ENCODE data around the gene KCNN1.
"Not testable (repeated sequence)": the region's sequence is repeated elsewhere in the genome, so short reads cannot be mapped to it uniquely, and the experiment has no call there.

The KCNN1 gene

DNA sequence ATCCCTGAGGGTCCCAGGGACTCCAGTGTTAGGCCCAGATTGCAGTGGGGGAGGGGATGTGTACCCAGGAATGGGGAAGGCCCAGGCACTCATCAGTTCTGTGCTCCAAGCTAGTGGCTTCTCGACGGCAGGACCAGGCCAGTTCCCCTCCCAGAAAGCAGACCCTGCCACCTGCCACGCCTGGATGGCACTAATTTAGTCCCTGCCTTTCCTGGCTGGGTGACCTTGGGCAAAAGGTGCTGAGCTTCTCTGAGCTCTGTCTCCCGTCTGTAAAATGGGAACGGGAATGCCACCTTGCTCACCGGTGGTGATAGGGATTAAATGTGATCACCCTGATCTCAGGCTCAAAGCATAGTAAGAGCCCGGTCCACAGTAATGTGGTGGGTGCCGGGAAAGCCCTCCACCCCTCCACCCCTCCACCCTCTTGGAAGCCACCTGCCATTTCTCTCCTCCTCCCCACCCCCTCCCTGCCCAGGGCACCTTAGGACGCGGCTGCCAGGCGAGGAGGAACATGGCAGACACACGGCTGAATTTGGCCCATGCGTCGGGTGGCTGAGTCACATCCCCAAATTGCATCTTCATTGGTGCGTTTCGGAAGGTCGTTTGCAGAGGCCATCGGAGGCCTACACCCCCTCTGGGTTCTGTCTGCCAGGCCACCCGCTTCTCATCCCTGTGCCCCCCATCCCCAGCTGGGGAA, 2.3 kb downstream of the KCNN1 start:
- DNase-seq (ENCODE audit: low read depth) = no peak

DNA sequence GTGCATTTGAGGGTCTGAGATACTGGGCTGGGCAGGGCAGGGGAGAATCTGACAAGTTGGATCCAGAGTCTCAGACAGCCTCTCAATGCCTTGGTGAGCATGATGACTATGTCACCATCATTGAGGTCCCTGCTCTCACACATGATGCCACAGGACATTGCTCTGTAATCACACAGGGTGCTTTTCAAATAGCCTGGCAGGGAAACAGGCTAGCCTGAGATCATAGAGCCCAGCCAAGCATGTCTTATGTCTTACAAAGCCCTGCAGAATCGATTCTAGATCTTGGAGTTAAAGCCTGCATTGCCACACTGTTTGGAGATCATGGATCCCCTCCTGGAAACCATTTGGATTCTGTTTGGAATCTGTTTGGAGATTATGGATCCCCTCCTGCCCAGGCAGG, 5.3 kb downstream of the KCNN1 start:
- DNase-seq (ENCODE audit: low read depth) = no peak

DNA sequence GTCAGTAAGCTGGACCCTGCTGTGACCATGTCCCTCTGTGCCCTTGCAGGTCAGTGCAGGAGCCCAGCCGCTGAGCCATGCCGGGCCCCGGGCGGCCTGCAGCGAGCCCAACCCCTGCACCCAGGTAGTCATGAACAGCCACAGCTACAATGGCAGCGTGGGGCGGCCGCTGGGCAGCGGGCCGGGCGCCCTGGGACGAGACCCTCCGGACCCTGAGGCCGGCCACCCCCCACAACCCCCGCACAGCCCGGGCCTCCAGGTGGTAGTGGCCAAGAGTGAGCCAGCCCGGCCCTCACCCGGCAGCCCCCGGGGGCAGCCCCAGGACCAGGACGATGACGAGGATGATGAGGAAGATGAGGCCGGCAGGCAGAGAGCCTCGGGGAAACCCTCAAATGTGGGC, 6.9 kb downstream of the KCNN1 start:
- no peak for DNase-seq (ENCODE audit: low read depth)

DNA sequence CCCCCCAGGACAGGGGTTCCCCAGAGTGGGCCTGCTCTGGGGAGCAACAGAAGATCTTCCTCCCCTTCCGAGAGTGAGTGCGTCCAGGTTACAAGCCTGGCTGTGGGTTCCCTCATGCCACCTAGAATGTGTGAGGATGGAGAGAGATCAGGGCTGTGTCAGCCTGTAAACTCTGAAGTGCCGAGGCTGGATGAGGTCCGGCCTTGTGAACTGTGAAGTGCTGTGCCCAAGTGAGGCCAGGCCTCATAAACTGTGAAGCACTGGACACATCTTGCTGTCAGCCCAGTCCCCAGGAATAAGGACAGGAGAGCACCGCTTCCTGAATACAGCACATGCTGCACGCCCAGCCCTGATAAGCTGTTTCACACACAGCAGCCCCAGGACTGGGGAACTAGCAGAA, 7.6 kb downstream of the KCNN1 start:
- no peak for DNase-seq (ENCODE audit: low read depth)

DNA sequence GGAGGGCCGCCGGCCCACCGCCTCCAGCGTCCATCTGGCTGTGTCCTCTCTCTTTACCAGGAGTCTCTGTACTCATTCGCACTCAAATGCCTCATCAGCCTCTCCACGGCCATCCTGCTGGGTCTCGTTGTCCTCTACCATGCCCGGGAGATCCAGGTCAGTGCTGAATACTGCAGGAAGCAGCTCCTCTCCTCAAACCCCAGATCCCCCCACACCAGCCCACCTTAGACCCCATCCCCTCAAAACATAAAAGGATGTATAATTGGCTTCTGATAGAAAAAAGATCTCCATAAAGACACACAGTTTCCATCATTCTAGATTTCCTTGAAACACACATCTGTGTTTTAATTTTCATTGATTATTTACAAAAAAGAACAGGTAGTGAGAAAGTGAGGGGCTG, 8.1 kb downstream of the KCNN1 start:
- no peak for DNase-seq (ENCODE audit: low read depth)

DNA sequence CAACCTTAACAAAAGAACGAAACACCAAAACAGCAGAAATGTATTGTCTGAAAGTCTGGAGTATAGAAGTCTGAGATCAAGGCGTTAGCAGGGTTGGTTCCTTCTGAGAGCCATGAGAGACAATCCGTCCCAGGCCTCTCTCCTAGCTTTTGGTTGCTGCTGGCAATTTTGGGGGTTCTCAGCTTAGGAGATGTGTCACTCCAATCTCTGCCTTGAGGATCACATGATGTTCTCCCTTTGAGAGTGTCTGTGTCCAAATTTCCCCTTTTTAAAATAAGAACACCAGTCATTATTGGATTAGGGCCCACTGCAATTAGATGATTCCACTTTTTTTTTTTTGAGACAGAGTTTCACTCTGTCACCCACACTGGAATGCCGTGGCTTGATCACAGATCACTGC, 10.1 kb downstream of the KCNN1 start:
- no peak for DNase-seq (ENCODE audit: low read depth)

DNA sequence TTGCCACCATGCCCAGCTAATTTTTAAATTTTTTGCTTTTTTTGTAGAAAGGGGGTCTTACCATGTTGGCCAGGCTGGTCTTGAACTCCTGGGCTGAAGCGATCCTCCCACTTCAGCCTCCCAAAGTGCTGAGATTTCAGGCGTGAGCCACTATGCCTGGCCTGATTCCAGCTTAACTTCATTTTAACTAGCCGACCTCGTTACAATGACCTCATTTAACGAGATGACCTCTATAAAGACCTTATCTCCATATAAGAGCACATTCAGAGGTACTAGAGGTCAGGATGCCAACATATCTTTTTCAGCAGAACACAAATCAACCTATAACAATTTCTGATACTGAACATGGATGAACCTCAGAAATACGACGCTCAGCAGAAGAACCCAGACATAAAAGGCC, 10.6 kb downstream of the KCNN1 start:
- no peak for DNase-seq (ENCODE audit: low read depth)

DNA sequence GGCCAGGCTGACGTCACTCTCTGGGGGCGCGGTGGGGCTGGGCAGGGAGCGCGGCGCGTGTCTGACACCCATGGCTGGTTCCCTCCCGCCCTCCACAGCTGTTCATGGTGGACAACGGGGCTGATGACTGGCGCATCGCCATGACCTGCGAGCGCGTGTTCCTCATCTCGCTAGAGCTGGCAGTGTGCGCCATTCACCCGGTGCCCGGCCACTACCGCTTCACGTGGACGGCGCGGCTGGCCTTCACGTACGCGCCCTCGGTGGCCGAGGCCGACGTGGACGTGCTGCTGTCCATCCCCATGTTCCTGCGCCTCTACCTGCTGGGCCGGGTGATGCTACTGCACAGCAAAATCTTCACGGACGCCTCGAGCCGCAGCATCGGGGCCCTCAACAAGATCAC, 14.7 kb downstream of the KCNN1 start:
- no peak for DNase-seq (ENCODE audit: low read depth)

DNA sequence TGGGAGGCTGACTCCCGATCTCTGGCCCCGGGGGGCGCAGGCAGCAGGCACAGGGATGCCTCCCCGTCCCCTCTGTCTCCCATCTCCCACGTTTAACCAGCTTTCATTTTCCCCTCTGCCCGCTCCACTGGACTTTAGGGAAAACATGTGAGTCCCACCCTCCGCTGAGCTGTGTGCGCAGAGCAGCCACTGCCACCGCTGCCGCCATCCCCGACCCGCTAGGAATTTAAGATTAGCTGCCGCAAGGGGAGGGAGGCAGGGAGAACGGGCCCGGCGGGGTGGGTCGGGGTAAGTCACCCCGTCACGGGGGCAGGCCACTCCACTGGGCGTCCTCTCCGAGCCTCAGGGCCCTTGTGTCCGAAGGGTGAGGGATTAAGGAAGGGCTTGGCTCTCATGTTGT, 15.5 kb downstream of the KCNN1 start:
- no peak for DNase-seq (ENCODE audit: low read depth)

DNA sequence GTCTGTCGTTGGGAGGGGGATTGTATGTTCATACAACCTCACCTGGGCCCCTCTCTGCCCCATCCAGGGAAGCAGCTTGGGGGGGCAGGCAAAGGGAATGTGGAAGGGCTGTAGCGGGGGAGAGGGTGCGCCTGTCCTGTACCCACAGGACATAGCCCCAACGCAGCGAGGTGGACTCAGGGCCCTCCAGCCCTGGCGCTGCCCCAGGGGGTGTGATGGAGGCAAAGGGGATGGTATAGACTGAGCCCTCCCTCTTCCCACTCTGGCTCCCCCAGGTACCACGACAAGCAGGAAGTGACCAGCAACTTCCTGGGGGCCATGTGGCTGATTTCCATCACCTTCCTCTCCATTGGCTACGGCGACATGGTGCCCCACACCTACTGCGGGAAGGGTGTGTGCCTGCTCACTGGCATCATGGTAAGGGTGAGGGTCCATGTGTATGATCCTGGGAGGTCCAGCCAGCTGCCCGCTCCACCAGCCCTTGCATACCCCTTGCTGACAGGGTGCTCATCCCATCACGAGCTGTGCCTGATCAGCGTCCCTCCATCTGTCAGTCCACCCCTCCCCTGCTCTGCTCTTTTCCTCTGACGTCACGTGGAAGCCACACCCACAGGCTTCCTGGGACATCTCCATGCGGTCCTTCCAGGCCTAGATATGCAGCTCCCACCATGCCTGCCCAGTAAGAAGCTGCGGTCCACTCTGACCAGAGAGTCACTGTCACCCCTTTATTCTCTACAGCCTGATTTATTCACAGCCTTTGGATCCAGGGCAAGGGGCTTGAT, 18.3 kb downstream of the KCNN1 start:
- DNase-seq (ENCODE audit: low read depth) = no peak

DNA sequence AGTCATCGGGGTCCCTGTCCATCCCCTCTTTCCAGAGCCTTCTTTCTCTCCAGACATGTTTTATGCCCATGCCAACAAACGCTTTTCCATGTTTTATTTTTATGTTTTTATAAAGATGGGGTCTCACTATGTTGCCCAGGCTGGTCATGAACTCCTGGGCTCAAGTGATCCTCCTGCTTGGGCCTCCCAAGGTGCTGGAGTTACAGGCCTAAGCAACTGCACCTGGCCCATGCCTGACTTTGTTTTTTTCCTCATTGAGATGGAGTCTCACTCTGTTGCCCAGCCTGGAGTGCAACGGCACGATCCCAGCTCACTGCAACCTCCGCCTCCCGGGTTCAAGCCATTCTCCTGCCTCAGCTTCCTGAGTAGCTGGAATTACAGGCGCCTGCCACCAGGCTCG, 19.7 kb downstream of the KCNN1 start:
- not testable (repeated sequence) for DNase-seq (ENCODE audit: low read depth)

DNA sequence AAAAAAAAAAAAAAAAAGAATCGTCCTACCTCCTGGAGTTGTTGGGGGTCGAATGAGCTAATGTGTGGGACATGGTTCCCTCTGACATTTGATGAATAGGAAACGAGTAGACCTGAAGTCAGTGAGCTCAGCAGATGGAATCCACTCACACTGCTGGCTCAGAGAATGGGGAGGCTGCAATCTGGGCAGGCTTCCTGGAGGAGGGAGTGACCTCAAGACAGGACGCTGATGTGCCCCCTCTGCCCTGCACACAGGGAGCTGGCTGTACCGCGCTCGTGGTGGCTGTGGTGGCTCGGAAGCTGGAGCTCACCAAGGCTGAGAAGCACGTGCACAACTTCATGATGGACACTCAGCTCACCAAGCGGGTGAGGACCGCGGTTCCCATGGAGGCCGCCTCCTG, 21.3 kb downstream of the KCNN1 start:
- no peak for DNase-seq (ENCODE audit: low read depth)

DNA sequence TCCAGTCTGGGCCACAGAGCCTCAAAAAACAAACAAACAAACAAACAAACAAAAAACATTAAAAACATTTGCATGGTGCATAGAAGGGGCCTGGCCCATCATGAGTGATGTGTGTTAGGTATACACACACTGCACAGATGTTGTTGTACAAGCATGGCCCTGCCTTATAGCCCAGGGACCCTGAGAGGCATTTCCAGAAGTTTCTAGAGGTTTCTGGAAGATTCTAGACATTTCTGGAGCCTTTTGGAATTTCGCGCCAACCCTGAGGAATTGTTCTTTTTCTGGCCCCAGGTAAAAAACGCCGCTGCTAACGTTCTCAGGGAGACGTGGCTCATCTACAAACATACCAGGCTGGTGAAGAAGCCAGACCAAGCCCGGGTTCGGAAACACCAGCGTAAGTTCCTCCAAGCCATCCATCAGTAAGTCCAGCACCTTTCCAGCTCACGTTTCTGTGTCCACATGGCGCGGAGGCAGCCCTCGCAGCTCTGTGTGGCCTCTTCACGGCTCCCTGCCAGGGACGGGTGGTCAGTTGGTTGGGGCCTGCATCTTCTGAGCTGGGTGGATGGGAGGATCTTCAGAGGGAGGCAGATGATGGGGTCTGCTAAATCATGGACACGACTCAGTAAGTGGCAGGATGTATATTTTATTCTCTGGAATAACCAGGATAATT, 22.7 kb downstream of the KCNN1 start:
- DNase-seq (ENCODE audit: low read depth) = no peak

DNA sequence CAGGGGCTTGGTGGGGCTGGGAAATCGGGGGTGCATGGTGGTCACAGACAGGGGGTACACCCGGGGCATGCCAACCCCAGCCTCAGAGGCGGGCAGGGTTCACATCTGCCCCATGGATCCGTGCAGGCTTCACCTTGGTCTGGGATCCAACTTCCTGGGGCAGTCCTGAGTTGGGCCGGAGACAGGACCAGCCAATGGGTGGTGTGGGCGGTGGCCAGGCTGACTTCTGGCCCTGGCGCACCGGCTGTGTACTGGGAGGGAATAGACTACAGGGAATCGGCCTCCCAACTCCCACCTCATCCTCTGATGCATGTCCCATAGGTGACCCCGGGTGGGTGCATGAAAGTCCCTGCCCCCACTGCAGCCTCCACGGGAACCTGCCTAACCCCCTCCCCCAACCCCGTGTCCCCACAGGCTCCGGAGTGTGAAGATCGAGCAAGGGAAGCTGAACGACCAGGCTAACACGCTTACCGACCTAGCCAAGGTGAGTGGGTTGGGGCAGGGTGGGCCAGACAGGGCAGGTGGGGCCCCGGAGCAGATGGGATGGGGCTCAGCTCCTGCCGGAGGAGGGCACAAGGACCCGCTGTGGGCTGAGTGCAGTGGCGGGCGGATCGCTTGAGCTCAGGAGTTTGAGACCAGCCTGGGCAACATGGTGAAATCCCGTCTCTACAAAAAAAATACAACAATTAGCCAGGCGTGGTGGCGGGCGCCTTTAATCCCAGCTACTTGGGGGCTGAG, 26.3 kb downstream of the KCNN1 start:
- no peak for DNase-seq (ENCODE audit: low read depth)

DNA sequence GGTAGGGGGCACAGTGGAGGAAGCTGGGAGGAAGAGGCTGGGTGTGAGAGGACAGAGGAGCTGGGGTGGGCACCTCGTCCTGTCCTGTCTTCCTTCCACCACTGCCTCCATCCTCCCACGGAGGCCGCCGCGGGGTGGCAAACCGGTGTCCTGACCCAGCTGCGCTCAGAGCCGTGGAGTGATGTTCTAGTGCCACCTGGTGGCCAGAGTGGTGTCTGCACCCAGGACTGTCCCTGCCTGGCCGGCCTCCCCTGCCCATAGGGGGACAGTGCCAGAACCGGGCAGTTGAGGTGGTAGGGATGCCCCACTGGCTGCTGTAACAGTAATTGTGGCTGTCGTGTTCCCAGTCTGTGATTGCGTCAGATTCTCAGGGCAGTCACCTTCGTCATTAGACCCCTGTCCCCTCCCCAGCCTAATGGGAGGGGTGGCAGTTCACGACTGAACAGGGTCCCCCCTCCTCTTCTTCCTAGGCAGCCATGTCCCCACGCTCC, 30.0 kb downstream of the KCNN1 start:
- peak; percentile 48 for DNase-seq (ENCODE audit: low read depth)

DNA sequence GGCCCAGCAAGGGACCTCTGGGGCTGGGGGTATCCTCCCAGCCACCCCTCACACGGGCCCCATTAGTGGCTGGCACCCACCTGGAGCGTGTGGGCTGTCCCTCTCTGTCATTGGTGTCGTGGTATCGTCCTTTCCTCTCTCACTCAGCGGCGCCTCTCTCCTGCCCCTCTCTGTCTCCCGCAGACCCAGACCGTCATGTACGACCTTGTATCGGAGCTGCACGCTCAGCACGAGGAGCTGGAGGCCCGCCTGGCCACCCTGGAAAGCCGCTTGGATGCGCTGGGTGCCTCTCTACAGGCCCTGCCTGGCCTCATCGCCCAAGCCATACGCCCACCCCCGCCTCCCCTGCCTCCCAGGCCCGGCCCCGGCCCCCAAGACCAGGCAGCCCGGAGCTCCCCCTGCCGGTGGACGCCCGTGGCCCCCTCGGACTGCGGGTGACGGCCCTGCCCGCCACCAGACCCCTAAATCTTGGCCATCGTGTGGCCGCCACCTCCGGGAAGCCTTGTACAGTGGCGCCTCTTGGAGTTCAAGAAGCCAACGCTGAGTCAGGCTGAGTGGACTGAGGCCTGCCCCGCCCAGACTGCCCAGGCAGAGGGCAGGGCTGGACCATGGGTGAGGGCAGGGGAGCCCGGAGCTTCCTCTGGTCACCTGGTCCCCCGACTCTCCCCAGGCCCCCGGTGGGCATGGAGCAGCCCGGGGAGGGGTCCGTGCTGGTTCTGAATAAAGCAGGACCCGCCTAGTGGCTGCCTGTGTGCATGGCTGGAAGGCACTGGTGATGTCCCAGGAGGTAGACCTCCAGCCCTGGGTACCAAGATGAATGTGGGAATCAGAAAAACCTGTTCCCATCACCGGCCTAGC, 31.3 kb downstream of the KCNN1 start:
- DNase-seq (ENCODE audit: low read depth) = no peak

DNA sequence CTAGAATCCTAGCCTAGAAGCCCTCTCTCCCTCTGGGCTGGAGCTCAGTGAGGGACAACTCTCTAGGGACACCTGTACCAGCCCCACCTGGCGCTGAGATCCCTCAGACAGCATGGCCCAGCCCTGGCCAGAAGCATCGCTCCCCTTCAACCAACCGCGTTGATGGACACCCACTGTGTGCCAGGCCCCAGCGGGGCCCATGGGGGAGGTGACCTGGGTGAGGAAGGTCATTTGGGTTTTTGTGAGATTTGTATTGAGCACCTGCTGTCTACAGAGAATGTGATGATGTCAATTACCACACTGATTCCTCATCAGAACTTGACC, 31.9 kb downstream of the KCNN1 start:
- no peak for DNase-seq (ENCODE audit: low read depth)

DNA sequence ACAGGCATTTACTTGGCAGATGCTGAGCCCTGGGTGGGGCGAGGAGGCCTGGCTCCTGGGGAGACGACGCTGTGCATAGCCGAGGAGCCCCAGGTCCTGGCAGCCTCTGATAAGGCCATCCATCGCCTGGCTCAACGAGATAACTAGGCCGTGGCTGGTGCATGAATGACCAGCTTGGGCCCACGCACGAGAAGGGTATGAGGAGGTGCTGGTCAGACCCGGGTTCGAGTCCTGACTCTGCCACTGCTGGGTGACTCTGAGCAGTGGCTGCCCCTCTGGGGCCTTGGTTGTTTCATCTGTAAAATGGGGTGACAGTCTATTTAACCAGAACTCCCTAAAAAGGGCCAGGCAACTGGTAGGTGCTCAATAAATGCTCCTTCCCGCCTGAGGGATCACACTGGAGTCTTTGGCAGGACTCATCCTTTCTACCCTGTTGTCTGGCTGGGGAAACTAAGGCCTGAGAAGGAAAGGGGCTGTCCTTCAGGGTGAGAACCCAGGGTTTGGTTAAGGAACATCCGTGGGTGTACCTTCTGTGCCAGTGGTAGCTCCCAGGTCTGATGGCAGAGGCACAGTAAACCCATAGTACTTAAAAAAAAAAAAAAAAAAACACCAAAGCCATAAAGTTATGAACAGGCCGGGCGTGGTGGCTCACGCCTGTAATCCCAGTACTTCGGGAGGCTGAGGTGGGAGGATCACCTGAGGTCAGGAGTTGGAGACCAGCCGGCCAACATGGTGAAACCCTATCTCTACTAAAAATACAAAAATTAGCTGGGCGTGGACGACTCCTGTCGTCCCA, 33.0 kb downstream of the KCNN1 start:
- no peak for DNase-seq (ENCODE audit: low read depth)

DNA sequence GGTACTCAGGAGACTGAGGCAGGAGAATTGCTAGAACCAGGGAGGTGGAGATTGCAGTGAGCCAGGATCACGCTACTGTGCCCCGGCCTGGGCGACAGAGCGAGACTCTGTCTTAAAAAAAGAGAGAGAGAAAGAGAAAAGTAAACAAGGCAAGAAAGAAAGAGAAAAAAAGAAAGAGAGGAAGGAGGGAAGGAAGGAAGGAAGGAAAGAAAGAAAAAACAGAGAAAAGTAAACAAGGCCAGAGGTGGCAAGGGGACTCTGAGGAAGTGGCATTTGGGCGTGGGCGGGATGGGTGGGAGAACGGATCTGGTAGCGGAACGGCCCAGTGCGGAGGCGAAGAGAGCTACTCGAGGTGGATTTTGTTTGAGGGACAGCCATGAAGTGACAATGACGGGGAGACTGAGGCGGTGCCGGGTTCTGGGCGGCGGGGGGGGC, 33.6 kb downstream of the KCNN1 start:
- DNase-seq (ENCODE audit: low read depth) = no peak

DNA sequence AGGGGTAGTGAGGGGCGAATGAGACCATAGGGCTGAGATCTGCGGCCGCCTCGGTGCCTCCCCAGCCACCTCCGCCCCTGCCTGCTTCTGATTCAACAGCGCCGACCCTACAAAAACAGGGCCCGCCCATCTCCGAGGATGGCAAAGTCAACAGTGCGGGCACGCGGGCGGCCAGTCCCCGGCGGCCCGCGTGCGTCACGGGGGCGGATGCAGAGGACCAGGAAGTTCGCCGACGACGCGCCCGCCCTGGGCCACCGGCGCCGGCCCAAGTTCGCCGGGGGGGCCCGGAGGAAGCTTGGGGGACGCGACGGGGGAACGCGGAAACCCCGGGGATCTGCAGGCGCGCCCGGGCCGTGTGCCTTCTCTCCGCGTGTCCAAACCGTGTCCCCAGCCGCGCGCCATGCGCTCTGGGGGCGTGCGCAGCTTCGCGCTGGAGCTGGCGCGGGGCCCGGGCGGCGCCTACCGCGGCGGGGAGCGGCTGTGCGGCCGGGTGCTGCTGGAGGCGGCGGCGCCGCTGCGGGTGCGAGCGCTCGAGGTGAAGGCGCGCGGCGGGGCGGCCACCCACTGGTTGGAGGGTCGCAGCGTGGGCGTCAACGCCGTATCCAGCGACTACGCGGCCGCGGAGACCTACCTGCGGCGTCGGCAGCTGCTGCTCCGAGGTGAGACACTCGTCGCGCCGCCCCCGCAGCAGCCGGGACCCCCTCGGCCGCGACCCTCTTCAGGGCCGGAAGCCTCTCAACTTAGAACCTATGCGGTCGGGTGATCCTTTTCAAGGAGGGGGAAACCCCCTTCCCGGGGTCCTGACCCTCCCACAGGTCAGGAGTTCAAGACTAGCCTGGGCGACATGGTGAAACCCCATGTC, 34.2 kb downstream of the KCNN1 start:
- DNase-seq (ENCODE audit: low read depth) = peak; percentile 65
